ENCODE measurements around the gene NOD1. TPM values are rescaled to one million over a fixed set of nuclear protein-coding genes. Genes with fewer than 3 reads are reported as not detected.
A peak's percentile ranks its signal among the peaks of the same experiment; 100 is the strongest.

The NOD1 gene
- total and polyA plus RNA-seq, 2 donors (not counting 1 experiment from before 2014, with no cell fraction given): 20.6 to 28.8 TPM

- no peaks in the 10 kb centered on the region for H4K20me1 ChIP-seq (ENCODE audit: control insufficient read depth, insufficient read depth, low read length, poor library complexity, severe bottlenecking)
- ATAC-seq (ENCODE audit: low read depth) (peak; percentile 28), DNase-seq (peak; percentile 65)
- H3K27ac ChIP-seq (ENCODE audit: low read length in 2 of 2): peak overlapping the region; percentile 59 to 66
- peak overlapping the region; percentile 83 for H3K9ac ChIP-seq (ENCODE audit: low read length)
- no peaks in the 10 kb centered on the region for H3K27me3 Mint-ChIP-seq
- H3K4me1 ChIP-seq (ENCODE audit: control insufficient read depth in 2 of 2, insufficient read depth in 2 of 2, low read length in 2 of 2): peaks cover 38 to 39% of the 10 kb centered on the region in 2 donors
- peak overlapping the region; percentile 97 for H2AFZ ChIP-seq (ENCODE audit: insufficient read depth, low read depth, low read length, poor library complexity, severe bottlenecking)
- peak overlapping the region; percentile 62 to 87 (median 81) for H3K4me3 ChIP-seq (ENCODE audit: control extremely low read depth in 1 of 5, extremely low read depth in 1 of 5, insufficient read depth in 1 of 5, low read depth in 2 of 5, low read length in 4 of 5)
- H3K9me3 Mint-ChIP-seq (ENCODE audit: insufficient read depth): no peaks in the 10 kb centered on the region
- H3K79me2 ChIP-seq (ENCODE audit: control insufficient read depth, insufficient read depth, low read length): peaks cover 43% of the 10 kb centered on the region
- H3K4me2 ChIP-seq (replicated peaks; ENCODE audit: low read depth, low read length, poor library complexity, severe bottlenecking): peak overlapping the region; percentile 90
- WGBS (ENCODE audit: insufficient coverage): 97% methylated on average over 12 of the region's 14 CpGs
- peak overlapping the region; percentile 93 for H3K4me3 Mint-ChIP-seq
- CTCF ChIA-PET: interaction anchor here (0.6 to 1.5 kb wide), 2 partner anchors 14 to 21 kb away, joined by 3 to 6 read pairs; no protein-coding TSS in a partner anchor
- no peak for TF ChIP-seq EZH2 (IDR thresholded peaks at IDR 0.05; ENCODE audit: borderline replicate concordance, insufficient read depth, low read depth, low read length, poor library complexity, severe bottlenecking)
- TF ChIP-seq, protein P1, sequence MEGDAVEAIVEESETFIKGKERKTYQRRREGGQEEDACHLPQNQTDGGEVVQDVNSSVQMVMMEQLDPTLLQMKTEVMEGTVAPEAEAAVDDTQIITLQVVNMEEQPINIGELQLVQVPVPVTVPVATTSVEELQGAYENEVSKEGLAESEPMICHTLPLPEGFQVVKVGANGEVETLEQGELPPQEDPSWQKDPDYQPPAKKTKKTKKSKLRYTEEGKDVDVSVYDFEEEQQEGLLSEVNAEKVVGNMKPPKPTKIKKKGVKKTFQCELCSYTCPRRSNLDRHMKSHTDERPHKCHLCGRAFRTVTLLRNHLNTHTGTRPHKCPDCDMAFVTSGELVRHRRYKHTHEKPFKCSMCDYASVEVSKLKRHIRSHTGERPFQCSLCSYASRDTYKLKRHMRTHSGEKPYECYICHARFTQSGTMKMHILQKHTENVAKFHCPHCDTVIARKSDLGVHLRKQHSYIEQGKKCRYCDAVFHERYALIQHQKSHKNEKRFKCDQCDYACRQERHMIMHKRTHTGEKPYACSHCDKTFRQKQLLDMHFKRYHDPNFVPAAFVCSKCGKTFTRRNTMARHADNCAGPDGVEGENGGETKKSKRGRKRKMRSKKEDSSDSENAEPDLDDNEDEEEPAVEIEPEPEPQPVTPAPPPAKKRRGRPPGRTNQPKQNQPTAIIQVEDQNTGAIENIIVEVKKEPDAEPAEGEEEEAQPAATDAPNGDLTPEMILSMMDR (IDR thresholded peaks at IDR 0.05): no peak
- peak overlapping the region; percentile 88 for H3K27ac Mint-ChIP-seq
- peaks cover 50% of the 10 kb centered on the region for H3K4me1 Mint-ChIP-seq
- no peaks in the 10 kb centered on the region for H3K9me3 ChIP-seq (ENCODE audit: control extremely low read depth in 1 of 3, control insufficient read depth in 2 of 3, insufficient read depth in 1 of 3, low read length in 2 of 3)
- H3K36me3 ChIP-seq (replicated peaks in 1 of 2; ENCODE audit: control extremely low read depth in 1 of 2, control insufficient read depth in 1 of 2, extremely low read depth in 1 of 2, insufficient read depth in 2 of 2, low read length in 1 of 2): peaks cover 0 to 4% of the 10 kb centered on the region in 2 experiments
- H3K27me3 ChIP-seq (replicated peaks in 1 of 4; ENCODE audit: control extremely low read depth in 1 of 4, control insufficient read depth in 3 of 4, insufficient read depth in 4 of 4, low read length in 3 of 4): no peaks in the 10 kb centered on the region
- POLR2A ChIA-PET: interaction anchor here (0.7 to 2.4 kb wide), 3 partner anchors 15 to 318 kb away, joined by 4 to 6 read pairs (median 5); no protein-coding TSS in a partner anchor
- intact Hi-C loops (cut with micrococcal nuclease): loop anchor here (1.0 to 10.0 kb wide), 2 partner anchors 25 to 455 kb away; partner anchors contain the start of genes FKBP14, GGCT and PLEKHA8
Observed at GRCh38 chr7:30479202-30480120, 877 bp upstream of the NOD1 start.
